ENCODE measurements around the gene MEGF6.
A peak's percentile ranks its signal among the peaks of the same experiment; 100 is the strongest.

MEGF6 gene

GRCh38 chr1:3477241-3477995, 133.9 kb downstream of the MEGF6 start:
- no peak for DNase-seq

GRCh38 chr1:3476666-3477065, 134.6 kb downstream of the MEGF6 start:
- DNase-seq = no peak

GRCh38 chr1:3475839-3476573, 135.3 kb downstream of the MEGF6 start:
- DNase-seq = no peak

- no peak for DNase-seq
Measured at GRCh38 chr1:3474421-3474820, 136.9 kb downstream of the MEGF6 start.

GRCh38 chr1:3474016-3474415, 137.3 kb downstream of the MEGF6 start:
- no peak for DNase-seq

GRCh38 chr1:3473381-3473844, 137.9 kb downstream of the MEGF6 start:
- DNase-seq = no peak

- no peak for DNase-seq
Measured at GRCh38 chr1:3472906-3473305, 138.4 kb downstream of the MEGF6 start.

GRCh38 chr1:3472088-3472850, 139.0 kb downstream of the MEGF6 start:
- DNase-seq = no peak

- DNase-seq = no peak
Measured at GRCh38 chr1:3471356-3472087, 139.8 kb downstream of the MEGF6 start.

GRCh38 chr1:3470650-3471355, 140.5 kb downstream of the MEGF6 start:
- no peak for DNase-seq

- DNase-seq = no peak
Measured at GRCh38 chr1:3469849-3470649, 141.3 kb downstream of the MEGF6 start.

GRCh38 chr1:3469104-3469848, 142.0 kb downstream of the MEGF6 start:
- DNase-seq = peak; percentile 0

- peak; percentile 0 for DNase-seq
Measured at GRCh38 chr1:3468236-3469103, 142.8 kb downstream of the MEGF6 start.

- peak; percentile 0 for DNase-seq
Measured at GRCh38 chr1:3467096-3468036, 143.9 kb downstream of the MEGF6 start.

GRCh38 chr1:3466366-3467075, 144.8 kb downstream of the MEGF6 start:
- no peak for DNase-seq

GRCh38 chr1:3465935-3466321, 145.4 kb downstream of the MEGF6 start:
- peak; percentile 0 for DNase-seq

GRCh38 chr1:3465091-3465934, 146.0 kb downstream of the MEGF6 start:
- peak; percentile 0 for DNase-seq

Data from stimulated activated CD4-positive, alpha-beta T cell treated with anti-CD3 and anti-CD28 coated beads, Interleukin-1b, Interleukin-23, amount 100 ng/mL, for 48 hours (primary cell).